ENCODE measurements around the gene TLNRD1.

- TF ChIP-seq EZH2phosphoT487 (IDR thresholded peaks at IDR 0.05; ENCODE audit: low read length), result no peak
- no peak for TF ChIP-seq CTCF (IDR thresholded peaks at IDR 0.05; ENCODE audit: low read length)
These were observed 31.6 kb downstream of the TLNRD1 start for GRCh38 chr15:81032355-81032754.
